Measurements from ENCODE around the gene HMCN1.

- TF ChIP-seq CSDC2 (CRISPR knock-in tag; IDR thresholded peaks at IDR 0.05) (no peak), ZFP3 (CRISPR knock-in tag; IDR thresholded peaks at IDR 0.05) (no peak), ZFP30 (CRISPR knock-in tag; IDR thresholded peaks at IDR 0.05) (no peak)
Measured at GRCh38 chr1:185838111-185838510, 103.9 kb downstream of the HMCN1 start.
